HepG2 (cell line): Measurements from ENCODE around the gene EAF1. TPM values are rescaled to one million over a fixed set of nuclear protein-coding genes. Genes with fewer than 3 reads are reported as not detected.

Source experiments
- ATAC-seq: fragments of 200-7000 bp; cut with Tn5 transposase; 3 replicates; pipeline ENCODE4 v1.9.1; 2020; ENCODE audit warnings: mild to moderate bottlenecking, moderate library complexity
- BruUV-seq: library from RNA; stranded (reverse); fragments of 400-500 nt; replicated peaks from 2 replicates; lab custom pipeline; 2021; lab: Mats Ljungman, UMichigan
- CTCF ChIA-PET: fragments of 300-600 bp; formaldehyde crosslinking; extraction: SDS; loops from one replicate; lab custom pipeline; 2021; ENCODE audit warnings: low total read pairs, inconsistent platforms, low intra/inter-chr PET ratio; lab: Yijun Ruan, JAX
- POLR2A ChIA-PET: fragments of 350-600 bp; sonication (Branson Sonifier 250); formaldehyde crosslinking; loops from one replicate; lab custom pipeline; 2020; ENCODE audit warnings: antibody characterized with exemption, inconsistent platforms; lab: Yijun Ruan, JAX
- DNase-seq: peaks from one replicate; pipeline ENCODE4 v3.0.0-alpha.2; 2015; ENCODE audit warnings: low spot score
- FAIRE-seq: peaks from 3 replicates; lab custom pipeline; 2011; peaks lifted over from hg19 to GRCh38; lab: Jason Lieb, UNC
- H2AFZ ChIP-seq: one replicate; pipeline ENCODE4 v1.6.1; 2011; ENCODE audit warnings: low read length, inconsistent platforms
- H3K27ac ChIP-seq: fragments of 300-600 bp; 3 replicates; pipeline ENCODE4 v1.8.0; 2011; ENCODE audit warnings: mixed run types, mild to moderate bottlenecking, mixed read lengths, low read length, inconsistent platforms; ENCODE audit not compliant: insufficient read depth; ENCODE audit errors: extremely low read length
- H3K27me3 ChIP-seq, 2 experiments: fragments of 200-600 bp in 1 of 2; 2 replicates in 1 of 2; 3 replicates in 1 of 2; pipeline versions ENCODE4 v1.6.0 to v1.8.0; 2011; ENCODE audit warnings: low read length in 2 of 2, mild to moderate bottlenecking in 2 of 2, moderate library complexity in 2 of 2, inconsistent platforms in 1 of 2; ENCODE audit not compliant: insufficient read depth in 2 of 2, control insufficient read depth in 1 of 2
- H3K36me3 ChIP-seq, 2 experiments: fragments of 200-600 bp in 1 of 2; replicated peaks in 1 of 2; 2 replicates in 1 of 2; 3 replicates in 1 of 2; pipeline versions ENCODE4 v1.5.1 to v1.8.0; 2011; ENCODE audit warnings: low read length in 2 of 2, inconsistent platforms in 1 of 2; ENCODE audit not compliant: insufficient read depth in 2 of 2, control insufficient read depth in 1 of 2
- H3K4me1 ChIP-seq: 2 replicates; pipeline ENCODE4 v1.5.1; 2012; ENCODE audit warnings: low read length, inconsistent platforms; ENCODE audit not compliant: insufficient read depth
- H3K4me2 ChIP-seq: 2 replicates; pipeline ENCODE4 v1.6.0; 2011; ENCODE audit warnings: low read depth, low read length, inconsistent platforms
- H3K4me3 ChIP-seq, 3 experiments: fragments of 200-600 bp in 1 of 3; sonication (generic), shearing (Covaris generic) in 1 of 3; replicated peaks in 1 of 3; 2 replicates each; pipeline ENCODE4 v1.5.1; 2011 to 2016; ENCODE audit warnings: low read length in 3 of 3, inconsistent platforms in 2 of 3, low read depth in 2 of 3, mild to moderate bottlenecking in 2 of 3, control low read depth in 1 of 3, mixed read lengths in 1 of 3; ENCODE audit not compliant: insufficient read depth in 1 of 3
- H3K79me2 ChIP-seq: one replicate; pipeline ENCODE4 v1.6.1; 2011; ENCODE audit warnings: low read length, inconsistent platforms; ENCODE audit not compliant: insufficient read depth
- H3K9ac ChIP-seq: 2 replicates; pipeline ENCODE4 v1.6.0; 2011; ENCODE audit warnings: mild to moderate bottlenecking, low read depth, low read length, inconsistent platforms; ENCODE audit not compliant: insufficient read depth
- H3K9me3 ChIP-seq: 2 replicates; pipeline ENCODE4 v1.5.1; 2012; ENCODE audit warnings: mild to moderate bottlenecking, low read length
- H4K20me1 ChIP-seq: 2 replicates; pipeline ENCODE4 v1.6.0; 2011; ENCODE audit warnings: inconsistent platforms, mild to moderate bottlenecking, low read length, moderate library complexity; ENCODE audit not compliant: insufficient read depth
- GFI1 ChIP-seq: sonication (generic); formaldehyde crosslinking; IDR thresholded peaks from 2 replicates; pipeline ENCODE4 v1.5.0; 2020; ENCODE audit warnings: missing genetic modification reagents, mild to moderate bottlenecking, borderline replicate concordance
- HNRNPUL1 ChIP-seq: fragments of 200-400 bp; formaldehyde crosslinking; IDR thresholded peaks from 2 replicates; pipeline ENCODE4 v1.6.1; 2017; ENCODE audit warnings: low read depth, mild to moderate bottlenecking, low read length, moderate library complexity
- IKZF4 ChIP-seq: sonication (generic); formaldehyde crosslinking; IDR thresholded peaks from 2 replicates; pipeline ENCODE4 v1.5.1; 2020; ENCODE audit warnings: borderline replicate concordance, mild to moderate bottlenecking, low read depth, missing genetic modification reagents; ENCODE audit errors: not compliant biosample characterization
- KDM4B ChIP-seq: sonication (generic); formaldehyde crosslinking; IDR thresholded peaks from 2 replicates; pipeline ENCODE4 v1.4.0; 2020; ENCODE audit warnings: missing genetic modification reagents
- MNT ChIP-seq: fragments of 450-650 bp; IDR thresholded peaks from 2 replicates; pipeline ENCODE4 v1.6.1; 2016
- ONECUT2 ChIP-seq: sonication (generic); formaldehyde crosslinking; IDR thresholded peaks from 2 replicates; pipeline ENCODE4 v1.4.0; 2020; ENCODE audit warnings: missing genetic modification reagents
- PHF20 ChIP-seq: sonication (generic); formaldehyde crosslinking; IDR thresholded peaks from 2 replicates; pipeline ENCODE4 v1.5.0; 2020; ENCODE audit warnings: mild to moderate bottlenecking, missing genetic modification reagents
- SMAD9 ChIP-seq: sonication (generic); formaldehyde crosslinking; IDR thresholded peaks from 2 replicates; pipeline ENCODE4 v1.5.1; 2020; ENCODE audit warnings: mild to moderate bottlenecking, missing genetic modification reagents
- SP4 ChIP-seq: sonication (generic); formaldehyde crosslinking; IDR thresholded peaks from 2 replicates; pipeline ENCODE4 v1.8.1; 2023; ENCODE audit warnings: mild to moderate bottlenecking, missing genetic modification reagents
- TBP ChIP-seq: sonication (generic); formaldehyde crosslinking; IDR thresholded peaks from 2 replicates; pipeline ENCODE4 v1.5.0; 2020; ENCODE audit warnings: missing genetic modification reagents
- ZNF256 ChIP-seq: sonication (generic); formaldehyde crosslinking; conservative IDR thresholded peaks from 2 replicates; pipeline ENCODE4 v1.4.0; 2020; ENCODE audit warnings: missing genetic modification reagents
- ZNF619 ChIP-seq: sonication (generic); formaldehyde crosslinking; IDR thresholded peaks from 2 replicates; pipeline ENCODE4 v1.4.0; 2020; ENCODE audit warnings: mild to moderate bottlenecking, missing genetic modification reagents
- ZNF687 ChIP-seq: sonication (generic); formaldehyde crosslinking; IDR thresholded peaks from 2 replicates; pipeline ENCODE4 v1.5.1; 2020; ENCODE audit warnings: mild to moderate bottlenecking, missing genetic modification reagents, moderate library complexity
- WGBS: methylation state at CpG from one replicate; pipeline ENCODE4 v1.1.6; 2017; ENCODE audit warnings: low lambda C conversion rate; 5-methylcytosine and 5-hydroxymethylcytosine counted together
- in situ Hi-C: cut with HindIII; loops from 2 replicates; pipeline ENCODE4 v1.10.0; 2017; ENCODE audit warnings: low pct_unique_long_range_greater_than_20kb; ENCODE audit not compliant: extremely low pct_ligation_motif_present
- intact Hi-C: fragments of 100-400 bp; cut with micrococcal nuclease; formaldehyde crosslinking; loops from one replicate; pipeline ENCODE4 v1.10.0; 2022; ENCODE audit not compliant: unreplicated experiment
- polyA plus RNA-seq, 8 experiments: library from polyadenylated mRNA; depleted of rRNA in 3 of 8; stranded (reverse) in 7 of 8; unstranded in 1 of 8; fragments of >200 nt; fragmentation: Illumina TruSeq in 4 of 8; extraction: Trizol in 4 of 8; gene quantifications; 2 replicates each; pipeline versions ENCODE4 v1.2.1 to v1.2.3, GENCODE V29; 2011 to 2016; ENCODE audit warnings: low read depth in 4 of 8, missing spikeins in 1 of 8, mixed read lengths in 1 of 8; ENCODE audit not compliant: insufficient read depth in 1 of 8
- total RNA-seq, 5 experiments: library from RNA; depleted of rRNA; stranded (reverse); fragments of >200 nt; fragmentation: Illumina TruSeq; extraction: Trizol; gene quantifications; 2 replicates each; pipeline ENCODE4 v1.2.3, GENCODE V29; 2016; ENCODE audit warnings: low read depth in 1 of 5

The EAF1 gene
- total and polyA plus RNA-seq, 2 of the 13 experiments (the other 11 are each of a cell fraction or from before 2014, with no cell fraction given) = 8.1 to 30.0 TPM

DNA sequence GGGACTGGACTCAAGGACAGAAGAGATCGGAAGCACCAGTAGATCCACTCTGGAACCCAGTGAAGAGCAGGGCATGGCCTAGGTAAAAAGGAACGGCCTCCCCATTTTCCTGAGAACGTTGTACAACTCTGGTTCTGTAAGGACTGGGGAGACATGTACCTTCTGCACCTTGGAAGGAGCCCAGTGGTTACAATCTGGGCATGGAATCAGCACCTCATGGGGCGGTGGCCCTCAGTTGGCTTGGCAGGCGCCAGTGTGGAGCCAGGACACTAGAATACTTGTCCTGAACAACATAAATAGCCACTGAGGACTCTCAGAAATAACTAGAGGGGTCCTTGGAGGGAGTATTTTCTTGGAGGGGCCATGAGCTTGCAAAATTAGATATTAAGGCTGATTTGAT lies 25.6 kb downstream of the EAF1 start (continued):
- TF ChIP-seq ZNF619 (CRISPR knock-in tag) = no peak
- no peak for TF ChIP-seq SMAD9 (CRISPR knock-in tag)
- no peak for TF ChIP-seq KDM4B (CRISPR knock-in tag)
- no peak for TF ChIP-seq GFI1 (CRISPR knock-in tag)
- no peak for TF ChIP-seq ZNF687 (CRISPR knock-in tag)
- TF ChIP-seq ONECUT2 (CRISPR knock-in tag) = no peak
- no peak for TF ChIP-seq IKZF4 (CRISPR knock-in tag)
- TF ChIP-seq HNRNPUL1 = no peak

DNA sequence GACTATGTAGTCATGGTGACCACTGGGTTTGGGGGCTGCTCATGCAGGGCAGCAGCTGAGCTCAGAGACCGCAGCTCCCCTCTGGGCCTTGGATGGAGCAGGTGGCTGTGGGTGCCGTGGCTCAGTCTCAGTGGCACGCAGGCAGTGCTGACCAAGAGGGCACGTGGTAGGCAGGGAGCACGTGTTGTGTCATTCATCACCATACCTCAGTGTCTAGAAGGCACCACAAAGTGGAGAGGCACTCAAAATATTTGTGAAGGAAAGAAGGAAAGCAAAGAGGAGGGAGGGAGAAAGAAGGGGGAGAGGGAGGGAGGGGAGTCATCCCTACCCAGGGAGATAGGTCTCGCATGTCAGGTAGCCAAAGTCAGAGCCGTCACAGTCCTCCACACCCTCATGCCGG lies 26.1 kb downstream of the EAF1 start:
- Histone ChIP-seq H3K4me3 (no peak overlapping the region), H3K4me1 (peaks cover 7% of the 10 kb centered on the region), H3K27ac (no peak overlapping the region), H3K36me3 (no peaks in the 10 kb centered on the region), H3K4me2 (no peak overlapping the region), H4K20me1 (no peaks in the 10 kb centered on the region), H3K79me2 (no peaks in the 10 kb centered on the region), H2AFZ (no peak overlapping the region), H3K9me3 (no peaks in the 10 kb centered on the region), H3K9ac (no peak overlapping the region), H3K27me3 (no peaks in the 10 kb centered on the region)
- ChIA-PET POLR2A (no interaction called here), CTCF (no interaction called here)
- ATAC-seq (no peak), FAIRE-seq (no peak), DNase-seq (no peak)
- TF ChIP-seq ZNF256 (CRISPR knock-in tag) (no peak), TBP (CRISPR knock-in tag) (no peak), MNT (peak; percentile 58), ZNF687 (CRISPR knock-in tag) (no peak), SP4 (CRISPR knock-in tag) (no peak), PHF20 (no peak)
- WGBS = 51% methylated on average over 8 of the region's 8 CpGs
- in situ Hi-C loops = no loop called here
- intact Hi-C loops = no loop called here
- no TSS peak for BruUV-seq
